Mesendoderm (in vitro differentiated cells): ENCODE measurements around the gene NIPBL. TPM values are rescaled to one million over a fixed set of nuclear protein-coding genes. Genes with fewer than 3 reads are reported as not detected.

Source experiments
- DNase-seq: peaks from one replicate; pipeline ENCODE4 v3.0.0; 2013
- H2AK5ac ChIP-seq: 2 replicates; pipeline ENCODE4 v1.6.1; 2013; ENCODE audit warnings: low read length, inconsistent platforms
- H2BK120ac ChIP-seq: 2 replicates; pipeline ENCODE4 v1.6.1; 2013; ENCODE audit warnings: low read depth, mild to moderate bottlenecking, low read length, moderate library complexity, mixed read lengths
- H2BK15ac ChIP-seq: replicated peaks from 2 replicates; pipeline ENCODE4 v1.6.1; 2013; ENCODE audit warnings: low read depth, mild to moderate bottlenecking, moderate library complexity
- H2BK5ac ChIP-seq: 2 replicates; pipeline ENCODE4 v1.6.1; 2013; ENCODE audit warnings: low read length, inconsistent platforms
- H3K18ac ChIP-seq: 2 replicates; pipeline ENCODE4 v1.6.1; 2013; ENCODE audit warnings: mild to moderate bottlenecking, low read length, mixed read lengths
- H3K23ac ChIP-seq: one replicate; pipeline ENCODE4 v1.6.1; 2013; ENCODE audit warnings: low read length
- H3K27ac ChIP-seq: 2 replicates; pipeline ENCODE4 v1.5.1; 2013; ENCODE audit warnings: low read depth, mild to moderate bottlenecking, inconsistent platforms, low read length, moderate library complexity
- H3K27me3 ChIP-seq: 2 replicates; pipeline ENCODE4 v1.6.1; 2013; ENCODE audit warnings: low read length, control low read depth, mild to moderate bottlenecking, inconsistent platforms; ENCODE audit not compliant: insufficient read depth, poor library complexity
- H3K36me3 ChIP-seq: 2 replicates; pipeline ENCODE4 v1.6.1; 2013; ENCODE audit warnings: low read length, inconsistent platforms; ENCODE audit not compliant: control insufficient read depth, insufficient read depth
- H3K4ac ChIP-seq: one replicate; pipeline ENCODE4 v1.6.1; 2013; ENCODE audit warnings: low read depth, mild to moderate bottlenecking, low read length, moderate library complexity
- H3K4me1 ChIP-seq: 2 replicates; pipeline ENCODE4 v1.6.1; 2013; ENCODE audit warnings: low read depth, low read length, inconsistent platforms; ENCODE audit not compliant: control insufficient read depth
- H3K4me2 ChIP-seq: 2 replicates; pipeline ENCODE4 v1.6.1; 2013; ENCODE audit warnings: low read length
- H3K4me3 ChIP-seq: 2 replicates; pipeline ENCODE4 v1.5.1; 2013; ENCODE audit warnings: mild to moderate bottlenecking, low read length
- H3K56ac ChIP-seq: one replicate; pipeline ENCODE4 v1.6.1; 2013; ENCODE audit warnings: low read length
- H3K79me1 ChIP-seq: 2 replicates; pipeline ENCODE4 v1.6.1; 2013; ENCODE audit warnings: low read length, inconsistent platforms
- H3K79me2 ChIP-seq: 2 replicates; pipeline ENCODE4 v1.6.1; 2013; ENCODE audit warnings: mild to moderate bottlenecking, low read length; ENCODE audit not compliant: control insufficient read depth, insufficient read depth
- H3K9ac ChIP-seq: 2 replicates; pipeline ENCODE4 v1.6.1; 2013; ENCODE audit warnings: low read length, inconsistent platforms
- H4K5ac ChIP-seq: one replicate; pipeline ENCODE4 v1.6.1; 2013; ENCODE audit warnings: low read length
- H4K8ac ChIP-seq: one replicate; pipeline ENCODE4 v1.6.1; 2013; ENCODE audit warnings: low read depth, mild to moderate bottlenecking, control low read depth, low read length, moderate library complexity
- WGBS: extraction: QIAGEN DNeasy Blood & Tissue Kit; methylation state at CpG from one replicate; pipeline ENCODE4 v1.1.7; 2013; ENCODE audit warnings: low lambda C conversion rate, missing lambda C conversion rate; ENCODE audit not compliant: insufficient coverage; ENCODE audit errors: extremely low coverage; 5-methylcytosine and 5-hydroxymethylcytosine counted together
- polyA plus RNA-seq, 2 experiments: library from polyadenylated mRNA; stranded (reverse); fragments of 200-250 nt; gene quantifications; one replicate each; pipeline ENCODE4 v1.2.3, GENCODE V29; 2013

The NIPBL gene, protein sequence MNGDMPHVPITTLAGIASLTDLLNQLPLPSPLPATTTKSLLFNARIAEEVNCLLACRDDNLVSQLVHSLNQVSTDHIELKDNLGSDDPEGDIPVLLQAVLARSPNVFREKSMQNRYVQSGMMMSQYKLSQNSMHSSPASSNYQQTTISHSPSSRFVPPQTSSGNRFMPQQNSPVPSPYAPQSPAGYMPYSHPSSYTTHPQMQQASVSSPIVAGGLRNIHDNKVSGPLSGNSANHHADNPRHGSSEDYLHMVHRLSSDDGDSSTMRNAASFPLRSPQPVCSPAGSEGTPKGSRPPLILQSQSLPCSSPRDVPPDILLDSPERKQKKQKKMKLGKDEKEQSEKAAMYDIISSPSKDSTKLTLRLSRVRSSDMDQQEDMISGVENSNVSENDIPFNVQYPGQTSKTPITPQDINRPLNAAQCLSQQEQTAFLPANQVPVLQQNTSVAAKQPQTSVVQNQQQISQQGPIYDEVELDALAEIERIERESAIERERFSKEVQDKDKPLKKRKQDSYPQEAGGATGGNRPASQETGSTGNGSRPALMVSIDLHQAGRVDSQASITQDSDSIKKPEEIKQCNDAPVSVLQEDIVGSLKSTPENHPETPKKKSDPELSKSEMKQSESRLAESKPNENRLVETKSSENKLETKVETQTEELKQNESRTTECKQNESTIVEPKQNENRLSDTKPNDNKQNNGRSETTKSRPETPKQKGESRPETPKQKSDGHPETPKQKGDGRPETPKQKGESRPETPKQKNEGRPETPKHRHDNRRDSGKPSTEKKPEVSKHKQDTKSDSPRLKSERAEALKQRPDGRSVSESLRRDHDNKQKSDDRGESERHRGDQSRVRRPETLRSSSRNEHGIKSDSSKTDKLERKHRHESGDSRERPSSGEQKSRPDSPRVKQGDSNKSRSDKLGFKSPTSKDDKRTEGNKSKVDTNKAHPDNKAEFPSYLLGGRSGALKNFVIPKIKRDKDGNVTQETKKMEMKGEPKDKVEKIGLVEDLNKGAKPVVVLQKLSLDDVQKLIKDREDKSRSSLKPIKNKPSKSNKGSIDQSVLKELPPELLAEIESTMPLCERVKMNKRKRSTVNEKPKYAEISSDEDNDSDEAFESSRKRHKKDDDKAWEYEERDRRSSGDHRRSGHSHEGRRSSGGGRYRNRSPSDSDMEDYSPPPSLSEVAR (N-terminal part only)
- polyA plus RNA-seq (2013, experiment 1 of 2), result 22.3 TPM
- polyA plus RNA-seq (2013, experiment 2 of 2), result 23.0 TPM

DNA sequence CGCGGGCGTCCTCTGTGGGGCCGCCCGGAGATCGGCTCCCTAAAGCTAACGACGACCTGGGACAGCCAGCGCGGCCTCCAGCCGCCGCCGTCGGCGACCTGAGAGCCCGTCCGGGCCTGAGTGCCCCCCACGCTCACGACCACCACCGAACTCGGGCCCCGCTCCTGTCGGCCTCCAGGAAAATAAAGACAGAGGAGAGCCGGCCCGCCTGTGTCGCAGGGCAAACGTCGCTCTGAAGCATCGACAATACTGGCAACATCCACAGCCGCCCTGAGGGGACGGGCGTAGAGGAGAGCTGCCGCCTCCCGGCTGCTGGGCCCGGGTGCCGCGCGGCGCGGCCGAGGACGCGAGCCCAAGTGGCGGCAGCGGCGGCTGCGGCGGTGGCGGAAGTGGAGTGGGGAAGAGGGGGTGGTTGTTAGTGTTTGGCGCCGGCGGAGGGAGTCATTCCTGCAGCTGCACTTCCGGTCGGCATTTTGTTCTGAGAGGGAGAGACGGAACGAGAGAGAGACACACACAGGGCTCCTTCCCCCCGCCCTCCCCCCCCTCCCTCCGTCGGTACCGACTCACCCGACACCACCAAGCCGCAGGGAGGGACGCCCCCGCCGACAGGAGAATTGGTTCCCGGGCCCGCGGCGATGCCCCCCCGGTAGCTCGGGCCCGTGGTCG, at the start of gene NIPBL:
TSS of gene NIPBL (plus strand) at position 471 of the 666 bp plus-strand sequence. CDS start 76,928 bp downstream, outside the sequence.
- no peak within 1 kb of the TSS for H2BK15ac ChIP-seq
- no peak within 1 kb of the TSS for H2AK5ac ChIP-seq
- no CpG with 5 or more reads among the region's 73 CpGs for WGBS
- H3K27ac ChIP-seq, result peak within 1 kb of the TSS; percentile 99
- peaks cover 38% of the 10 kb centered on the region for H3K79me2 ChIP-seq
- peak within 1 kb of the TSS; percentile 97 for H3K9ac ChIP-seq
- H2BK5ac ChIP-seq, result peak within 1 kb of the TSS; percentile 53
- H3K4me2 ChIP-seq, result peak within 1 kb of the TSS; percentile 45
- no peak within 1 kb of the TSS for H4K5ac ChIP-seq
- H3K18ac ChIP-seq, result peak within 1 kb of the TSS; percentile 91
- peak within 1 kb of the TSS; percentile 15 for H3K23ac ChIP-seq
- peak within 1 kb of the TSS; percentile 98 for H3K4me3 ChIP-seq
- peak within 1 kb of the TSS; percentile 82 for H4K8ac ChIP-seq
- peaks cover 3% of the 10 kb centered on the region for H3K4me1 ChIP-seq
- peak within 1 kb of the TSS; percentile 48 for H2BK120ac ChIP-seq
- no peaks in the 10 kb centered on the region for H3K27me3 ChIP-seq
- no peaks in the 10 kb centered on the region for H3K36me3 ChIP-seq
- peak within 1 kb of the TSS; percentile 63 for H3K4ac ChIP-seq
- H3K79me1 ChIP-seq, result peaks cover 2% of the 10 kb centered on the region
- DNase-seq, result peak; percentile 97
- H3K56ac ChIP-seq, result peak within 1 kb of the TSS; percentile 90

DNA sequence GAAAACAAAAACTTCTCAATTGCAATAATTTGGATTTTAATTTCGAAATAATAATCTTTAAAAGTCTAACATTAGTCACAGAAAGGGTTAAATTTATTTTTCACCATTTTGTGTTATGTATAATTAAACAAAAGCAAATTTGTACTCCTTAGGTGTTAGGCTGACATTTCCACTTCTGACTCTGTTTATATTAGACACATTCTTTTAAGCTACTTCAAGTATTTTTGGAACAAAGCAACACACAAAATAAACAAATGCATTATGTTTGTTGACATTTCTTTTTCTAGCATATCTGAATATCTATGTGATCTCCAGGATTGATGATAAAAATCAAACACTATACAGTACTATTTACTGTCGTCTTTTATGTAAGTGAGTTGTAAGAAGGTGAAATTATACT, 44.3 kb upstream of the NIPBL start:
- no peaks in the 10 kb centered on the region for H3K27me3 ChIP-seq
- H2BK120ac ChIP-seq, result no peak overlapping the region
- no peaks in the 10 kb centered on the region for H3K79me2 ChIP-seq
- no peak overlapping the region for H3K27ac ChIP-seq
- H4K5ac ChIP-seq, result no peak overlapping the region
- H3K36me3 ChIP-seq, result no peaks in the 10 kb centered on the region
- no peak for DNase-seq
- H3K56ac ChIP-seq, result no peak overlapping the region
- no peaks in the 10 kb centered on the region for H3K79me1 ChIP-seq
- no peak overlapping the region for H2AK5ac ChIP-seq
- H3K4me2 ChIP-seq, result no peak overlapping the region
- H3K4ac ChIP-seq, result no peak overlapping the region
- H3K23ac ChIP-seq, result no peak overlapping the region
- no peak overlapping the region for H3K4me3 ChIP-seq
- no peak overlapping the region for H3K18ac ChIP-seq
- no peak overlapping the region for H3K9ac ChIP-seq
- no peak overlapping the region for H2BK5ac ChIP-seq
- no peaks in the 10 kb centered on the region for H3K4me1 ChIP-seq
- no peak overlapping the region for H2BK15ac ChIP-seq
- WGBS, result no CpG with 5 or more reads among the region's 2 CpGs
- no peak overlapping the region for H4K8ac ChIP-seq

DNA sequence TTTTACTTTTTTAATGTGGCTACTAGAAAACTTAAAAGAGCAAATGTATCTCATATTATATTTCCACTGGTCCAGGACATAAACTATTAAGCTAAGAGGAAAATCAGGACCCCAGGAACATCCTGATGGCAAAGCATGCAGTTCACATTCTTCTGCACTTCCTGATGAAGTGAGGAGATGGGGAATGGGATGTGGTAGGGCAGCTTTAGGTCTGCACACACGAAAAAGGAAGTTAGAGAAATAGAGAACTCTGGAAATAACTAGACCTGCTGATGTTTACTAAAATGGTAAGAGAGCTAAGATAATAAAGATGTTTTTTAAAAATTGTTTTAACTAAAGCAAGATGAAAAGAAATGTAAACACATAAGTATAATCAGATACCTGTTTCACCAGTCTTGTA, 39.7 kb upstream of the NIPBL start:
- no peak overlapping the region for H2BK120ac ChIP-seq
- H3K4me1 ChIP-seq, result no peaks in the 10 kb centered on the region
- H3K4me2 ChIP-seq, result no peak overlapping the region
- no peak overlapping the region for H3K18ac ChIP-seq
- no peak overlapping the region for H4K8ac ChIP-seq
- H3K79me2 ChIP-seq, result no peaks in the 10 kb centered on the region
- H3K4me3 ChIP-seq, result no peak overlapping the region
- H4K5ac ChIP-seq, result no peak overlapping the region
- H3K36me3 ChIP-seq, result no peaks in the 10 kb centered on the region
- WGBS, result no CpG with 5 or more reads among the region's 1 CpG
- H3K56ac ChIP-seq, result no peak overlapping the region
- H3K27me3 ChIP-seq, result no peaks in the 10 kb centered on the region
- no peak overlapping the region for H3K27ac ChIP-seq
- H2AK5ac ChIP-seq, result no peak overlapping the region
- H3K79me1 ChIP-seq, result no peaks in the 10 kb centered on the region
- no peak overlapping the region for H3K23ac ChIP-seq
- no peak overlapping the region for H3K4ac ChIP-seq
- H3K9ac ChIP-seq, result no peak overlapping the region
- H2BK5ac ChIP-seq, result no peak overlapping the region
- DNase-seq, result no peak
- H2BK15ac ChIP-seq, result no peak overlapping the region

DNA sequence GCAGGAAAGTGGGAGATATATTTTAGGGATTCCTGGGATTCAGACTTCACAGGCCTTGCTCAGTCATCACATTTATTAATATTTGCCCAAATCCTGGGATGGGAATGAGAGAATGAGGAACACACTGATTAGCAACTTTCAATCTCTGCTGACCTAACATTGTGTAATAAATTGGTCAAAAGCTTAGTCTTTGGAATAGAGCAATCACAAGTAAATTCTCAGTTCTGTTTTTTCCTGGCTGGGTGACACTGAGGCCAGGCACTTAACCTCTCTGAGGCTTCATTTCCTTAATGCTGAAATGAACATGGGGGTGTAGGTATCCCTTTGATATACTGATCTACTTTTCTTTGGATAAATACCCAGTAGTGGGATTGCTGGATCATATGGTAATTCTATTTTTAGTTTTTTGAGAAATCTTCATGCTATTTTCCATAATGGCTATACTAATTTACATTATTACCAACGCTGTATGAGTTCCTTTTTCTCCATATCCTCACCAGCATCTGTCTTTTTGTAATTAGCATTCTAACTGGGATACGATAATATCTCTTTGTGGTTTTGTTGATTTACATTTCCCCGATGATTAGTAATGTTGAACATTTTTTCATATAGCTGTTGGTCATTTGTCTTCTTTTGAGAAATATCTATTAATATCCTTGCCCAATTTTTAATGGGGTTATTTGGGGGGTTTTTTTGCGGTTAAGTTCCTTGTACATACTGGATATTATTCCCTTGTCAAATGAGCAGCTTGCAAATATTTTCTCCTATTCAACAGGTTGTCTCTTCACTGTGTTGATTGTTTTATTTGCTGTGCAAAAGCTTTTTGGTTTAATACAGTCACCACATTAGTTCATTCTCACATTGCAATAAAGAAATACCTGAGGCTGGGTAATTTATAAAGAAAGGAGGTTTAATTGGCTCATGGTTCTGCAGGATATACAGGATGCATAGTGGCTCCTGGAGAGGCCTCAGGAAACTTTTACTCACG, 36.8 kb upstream of the NIPBL start:
- no CpG with 5 or more reads among the region's 5 CpGs for WGBS
- no peaks in the 10 kb centered on the region for H3K79me1 ChIP-seq
- H2BK15ac ChIP-seq, result no peak overlapping the region
- H2BK5ac ChIP-seq, result no peak overlapping the region
- no peak overlapping the region for H4K8ac ChIP-seq
- no peak overlapping the region for H3K27ac ChIP-seq
- H3K9ac ChIP-seq, result no peak overlapping the region
- DNase-seq, result no peak
- H3K4me2 ChIP-seq, result no peak overlapping the region
- H2BK120ac ChIP-seq, result no peak overlapping the region
- no peaks in the 10 kb centered on the region for H3K4me1 ChIP-seq
- H4K5ac ChIP-seq, result no peak overlapping the region
- H3K23ac ChIP-seq, result no peak overlapping the region
- H3K4me3 ChIP-seq, result no peak overlapping the region
- no peaks in the 10 kb centered on the region for H3K36me3 ChIP-seq
- no peak overlapping the region for H3K18ac ChIP-seq
- H3K56ac ChIP-seq, result no peak overlapping the region
- no peaks in the 10 kb centered on the region for H3K79me2 ChIP-seq
- no peaks in the 10 kb centered on the region for H3K27me3 ChIP-seq
- no peak overlapping the region for H2AK5ac ChIP-seq
- no peak overlapping the region for H3K4ac ChIP-seq
